AG04450 (cell line): ENCODE results near the gene BMP8B. TPM values are rescaled to one million over a fixed set of nuclear protein-coding genes. Genes with fewer than 3 reads are reported as not detected.

ENCODE experiments used
- CTCF ChIA-PET: fragments of 300-600, 350-600 bp; formaldehyde crosslinking; extraction: SDS; loops from one replicate; lab custom pipeline; 2022; ENCODE audit warnings: antibody characterized with exemption, inconsistent platforms; lab: Charles Lee
- POLR2A ChIA-PET: fragments of 350-600 bp; formaldehyde crosslinking; extraction: SDS; loops from one replicate; lab custom pipeline; 2021; ENCODE audit warnings: antibody characterized with exemption, inconsistent platforms; lab: Yijun Ruan, JAX
- DNase-seq: peaks from one replicate; pipeline ENCODE4 v3.0.0-alpha.2; 2011; ENCODE audit warnings: low read depth, low spot score
- H3K27ac ChIP-seq: one replicate; pipeline ENCODE4 v1.5.1; 2012; ENCODE audit warnings: low read depth, low read length, control low read depth
- H3K27me3 ChIP-seq: one replicate; pipeline ENCODE4 v1.6.0; 2012; ENCODE audit warnings: low read length; ENCODE audit not compliant: control insufficient read depth, insufficient read depth
- H3K4me3 ChIP-seq: 2 replicates; pipeline ENCODE4 v1.5.1; 2011; ENCODE audit warnings: mild to moderate bottlenecking, low read depth, low read length, control low read depth
- H3K9me3 ChIP-seq: 2 replicates; pipeline ENCODE4 v1.5.1; 2012; ENCODE audit warnings: low read length; ENCODE audit not compliant: control insufficient read depth, insufficient read depth
- CTCF ChIP-seq: IDR thresholded peaks from 2 replicates; pipeline ENCODE4 v1.5.1; 2011; ENCODE audit warnings: low read depth, low read length, control low read depth, inconsistent platforms
- polyA plus RNA-seq: library from polyadenylated mRNA; depleted of rRNA; stranded (reverse); fragments of >200 nt; gene quantifications from 2 replicates; pipeline ENCODE4 v1.2.3, GENCODE V29; 2011

Gene BMP8B
- polyA plus RNA-seq, 1 experiment, result not detected

GRCh38 chr1:39737546-39738169 lies 51.0 kb downstream of the BMP8B start:
- no peak overlapping the region for H3K4me3 ChIP-seq
- no peak overlapping the region for H3K27ac ChIP-seq
- peaks cover 14% of the 10 kb centered on the region for H3K27me3 ChIP-seq
- CTCF ChIA-PET, result interaction anchor here (1.8 kb wide), 1 partner anchor 79 kb away, joined by 7 read pairs; no protein-coding TSS in a partner anchor
- no peak for DNase-seq
- H3K9me3 ChIP-seq, result no peaks in the 10 kb centered on the region
- POLR2A ChIA-PET, result no interaction called here
- no peak for TF ChIP-seq CTCF

GRCh38 chr1:39735731-39736130 lies 52.9 kb downstream of the BMP8B start:
- Histone ChIP-seq H3K4me3 (no peak overlapping the region), H3K27me3 (peaks cover 18% of the 10 kb centered on the region), H3K9me3 (no peaks in the 10 kb centered on the region), H3K27ac (no peak overlapping the region)
- DNase-seq, result no peak
- CTCF ChIA-PET, result no interaction called here
- no peak for TF ChIP-seq CTCF
- POLR2A ChIA-PET, result no interaction called here

GRCh38 chr1:39733161-39733560 lies 55.5 kb downstream of the BMP8B start:
- peaks cover 30% of the 10 kb centered on the region for H3K27me3 ChIP-seq
- no peaks in the 10 kb centered on the region for H3K9me3 ChIP-seq
- no peak overlapping the region for H3K4me3 ChIP-seq
- TF ChIP-seq CTCF, result no peak
- ChIA-PET POLR2A (no interaction called here), CTCF (interaction anchor here (0.7 kb wide), 1 partner anchor 75 kb away, joined by 3 read pairs; no protein-coding TSS in a partner anchor)
- DNase-seq, result no peak
- no peak overlapping the region for H3K27ac ChIP-seq

- DNase-seq, result no peak
- Histone ChIP-seq H3K9me3 (no peaks in the 10 kb centered on the region), H3K4me3 (no peak overlapping the region), H3K27me3 (peaks cover 34% of the 10 kb centered on the region), H3K27ac (no peak overlapping the region)
- POLR2A ChIA-PET, result no interaction called here
- CTCF ChIA-PET, result interaction anchor here (1.8 kb wide), 1 partner anchor 126 kb away, joined by 4 read pairs; no protein-coding TSS in a partner anchor
- TF ChIP-seq CTCF, result no peak
These were observed 55.9 kb downstream of the BMP8B start for GRCh38 chr1:39732730-39733129.

- H3K9me3 ChIP-seq, result no peaks in the 10 kb centered on the region
- peaks cover 45% of the 10 kb centered on the region for H3K27me3 ChIP-seq
- CTCF ChIA-PET, result no interaction called here
- no peak overlapping the region for H3K4me3 ChIP-seq
- DNase-seq, result no peak
- no peak for TF ChIP-seq CTCF
- H3K27ac ChIP-seq, result no peak overlapping the region
- POLR2A ChIA-PET, result no interaction called here
These were observed 58.8 kb downstream of the BMP8B start for GRCh38 chr1:39729842-39730241.
